HEK293T (cell line): ENCODE results near the gene MTOR.

Source experiments
- ARNT ChIP-seq: fragments of 450-650 bp; IDR thresholded peaks from 2 replicates; pipeline ENCODE4 v1.6.1; 2017; ENCODE audit warnings: mild to moderate bottlenecking
- BHLHE40 ChIP-seq: fragments of 450-650 bp; IDR thresholded peaks from 2 replicates; pipeline ENCODE4 v1.6.1; 2016; ENCODE audit warnings: mild to moderate bottlenecking, moderate library complexity, borderline replicate concordance
- ELF4 ChIP-seq: fragments of 450-650 bp; IDR thresholded peaks from 2 replicates; pipeline ENCODE4 v1.6.1; 2017; ENCODE audit warnings: antibody characterized with exemption
- FOXK2 ChIP-seq: fragments of 450-650 bp; IDR thresholded peaks from 2 replicates; pipeline ENCODE4 v1.6.1; 2016; ENCODE audit warnings: mild to moderate bottlenecking
- FOXM1 ChIP-seq: fragments of 450-650 bp; IDR thresholded peaks from 2 replicates; pipeline ENCODE4 v1.6.1; 2017; ENCODE audit warnings: mild to moderate bottlenecking, borderline replicate concordance
- HDGF ChIP-seq: fragments of 450-650 bp; IDR thresholded peaks from 2 replicates; pipeline ENCODE4 v1.6.1; 2017; ENCODE audit warnings: antibody characterized with exemption, borderline replicate concordance
- NFRKB ChIP-seq: fragments of 450-650 bp; IDR thresholded peaks from 2 replicates; pipeline ENCODE4 v1.6.1; 2016; ENCODE audit warnings: mild to moderate bottlenecking, moderate library complexity
- SP1 ChIP-seq: fragments of 450-650 bp; IDR thresholded peaks from 2 replicates; pipeline ENCODE4 v1.6.1; 2017
- SUZ12 ChIP-seq: fragments of 450-650 bp; IDR thresholded peaks from 2 replicates; pipeline ENCODE4 v1.6.1; 2016; ENCODE audit warnings: mild to moderate bottlenecking
- TARDBP ChIP-seq: fragments of 450-650 bp; IDR thresholded peaks from 2 replicates; pipeline ENCODE4 v1.6.1; 2016
- ZNF384 ChIP-seq: fragments of 450-650 bp; IDR thresholded peaks from 2 replicates; pipeline ENCODE4 v1.6.1; 2016
- TF ChIP-seq, protein P1 (sequence below): fragments of 450-650 bp; IDR thresholded peaks from 2 replicates; pipeline ENCODE4 v1.6.1; 2016

DNA sequence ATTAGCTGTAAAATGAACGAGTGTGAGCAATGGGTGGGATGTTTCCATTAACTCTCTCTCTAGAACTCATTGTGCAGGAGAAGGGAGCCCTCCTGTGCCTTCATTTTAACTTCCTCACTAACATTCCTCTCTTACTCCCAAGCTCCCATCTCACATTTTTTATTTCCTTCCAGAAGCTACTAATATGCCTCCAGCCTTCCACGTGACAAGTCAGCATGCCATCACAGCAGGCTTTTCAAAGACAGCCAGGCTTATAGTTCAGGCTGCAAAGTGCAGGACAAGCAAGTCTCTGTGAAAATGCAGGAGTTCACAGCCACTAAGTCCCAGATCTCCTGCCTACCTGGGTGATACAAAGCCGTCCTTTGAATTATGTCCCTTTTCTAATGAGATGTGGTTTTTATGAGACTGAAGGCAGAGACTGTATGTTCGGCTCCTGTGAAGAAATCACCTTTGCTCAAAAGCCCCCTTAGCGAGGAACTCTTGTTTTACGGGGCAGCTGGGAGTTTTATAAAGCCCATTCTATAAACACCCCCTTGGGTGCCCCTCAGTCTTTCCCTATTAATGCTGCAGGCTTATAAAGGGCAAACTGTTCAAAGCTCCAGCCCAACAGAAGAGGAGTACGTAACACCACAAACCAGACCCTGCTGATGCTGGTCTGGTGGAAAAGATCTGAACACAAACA, 87.9 kb downstream of the MTOR start:
- no peak for TF ChIP-seq NFRKB
- TF ChIP-seq SP1, result no peak
- TF ChIP-seq HDGF, result no peak
- no peak for TF ChIP-seq TARDBP
- no peak for TF ChIP-seq FOXK2
- TF ChIP-seq BHLHE40, result no peak
- no peak for TF ChIP-seq ARNT
- TF ChIP-seq SUZ12, result no peak
- no peak for TF ChIP-seq ELF4
- TF ChIP-seq ZNF384, result no peak
- TF ChIP-seq, protein P1, sequence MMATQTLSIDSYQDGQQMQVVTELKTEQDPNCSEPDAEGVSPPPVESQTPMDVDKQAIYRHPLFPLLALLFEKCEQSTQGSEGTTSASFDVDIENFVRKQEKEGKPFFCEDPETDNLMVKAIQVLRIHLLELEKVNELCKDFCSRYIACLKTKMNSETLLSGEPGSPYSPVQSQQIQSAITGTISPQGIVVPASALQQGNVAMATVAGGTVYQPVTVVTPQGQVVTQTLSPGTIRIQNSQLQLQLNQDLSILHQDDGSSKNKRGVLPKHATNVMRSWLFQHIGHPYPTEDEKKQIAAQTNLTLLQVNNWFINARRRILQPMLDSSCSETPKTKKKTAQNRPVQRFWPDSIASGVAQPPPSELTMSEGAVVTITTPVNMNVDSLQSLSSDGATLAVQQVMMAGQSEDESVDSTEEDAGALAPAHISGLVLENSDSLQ, result no peak
- no peak for TF ChIP-seq FOXM1
